HepG2 (cell line): Measurements from ENCODE around the gene MYBL2. TPM values are rescaled to one million over a fixed set of nuclear protein-coding genes. Genes with fewer than 3 reads are reported as not detected.

Source experiments
- ATAC-seq: fragments of 200-7000 bp; cut with Tn5 transposase; 3 replicates; pipeline ENCODE4 v1.9.1; 2020; ENCODE audit warnings: mild to moderate bottlenecking, moderate library complexity
- BruUV-seq: library from RNA; stranded (reverse); fragments of 400-500 nt; replicated peaks from 2 replicates; lab custom pipeline; 2021; lab: Mats Ljungman, UMichigan
- CTCF ChIA-PET: fragments of 300-600 bp; formaldehyde crosslinking; extraction: SDS; loops from one replicate; lab custom pipeline; 2021; ENCODE audit warnings: low total read pairs, inconsistent platforms, low intra/inter-chr PET ratio; lab: Yijun Ruan, JAX
- POLR2A ChIA-PET: fragments of 350-600 bp; sonication (Branson Sonifier 250); formaldehyde crosslinking; loops from one replicate; lab custom pipeline; 2020; ENCODE audit warnings: antibody characterized with exemption, inconsistent platforms; lab: Yijun Ruan, JAX
- DNase-seq: peaks from one replicate; pipeline ENCODE4 v3.0.0-alpha.2; 2015; ENCODE audit warnings: low spot score
- FAIRE-seq: peaks from 3 replicates; lab custom pipeline; 2011; peaks lifted over from hg19 to GRCh38; lab: Jason Lieb, UNC
- H2AFZ ChIP-seq: one replicate; pipeline ENCODE4 v1.6.1; 2011; ENCODE audit warnings: low read length, inconsistent platforms
- H3K27ac ChIP-seq: fragments of 300-600 bp; 3 replicates; pipeline ENCODE4 v1.8.0; 2011; ENCODE audit warnings: mixed run types, mild to moderate bottlenecking, mixed read lengths, low read length, inconsistent platforms; ENCODE audit not compliant: insufficient read depth; ENCODE audit errors: extremely low read length
- H3K27me3 ChIP-seq, 2 experiments: fragments of 200-600 bp in 1 of 2; 2 replicates in 1 of 2; 3 replicates in 1 of 2; pipeline versions ENCODE4 v1.6.0 to v1.8.0; 2011; ENCODE audit warnings: low read length in 2 of 2, mild to moderate bottlenecking in 2 of 2, moderate library complexity in 2 of 2, inconsistent platforms in 1 of 2; ENCODE audit not compliant: insufficient read depth in 2 of 2, control insufficient read depth in 1 of 2
- H3K36me3 ChIP-seq, 2 experiments: fragments of 200-600 bp in 1 of 2; replicated peaks in 1 of 2; 2 replicates in 1 of 2; 3 replicates in 1 of 2; pipeline versions ENCODE4 v1.5.1 to v1.8.0; 2011; ENCODE audit warnings: low read length in 2 of 2, inconsistent platforms in 1 of 2; ENCODE audit not compliant: insufficient read depth in 2 of 2, control insufficient read depth in 1 of 2
- H3K4me1 ChIP-seq: 2 replicates; pipeline ENCODE4 v1.5.1; 2012; ENCODE audit warnings: low read length, inconsistent platforms; ENCODE audit not compliant: insufficient read depth
- H3K4me2 ChIP-seq: 2 replicates; pipeline ENCODE4 v1.6.0; 2011; ENCODE audit warnings: low read depth, low read length, inconsistent platforms
- H3K4me3 ChIP-seq, 3 experiments: fragments of 200-600 bp in 1 of 3; sonication (generic), shearing (Covaris generic) in 1 of 3; replicated peaks in 1 of 3; 2 replicates each; pipeline ENCODE4 v1.5.1; 2011 to 2016; ENCODE audit warnings: low read length in 3 of 3, inconsistent platforms in 2 of 3, low read depth in 2 of 3, mild to moderate bottlenecking in 2 of 3, control low read depth in 1 of 3, mixed read lengths in 1 of 3; ENCODE audit not compliant: insufficient read depth in 1 of 3
- H3K79me2 ChIP-seq: one replicate; pipeline ENCODE4 v1.6.1; 2011; ENCODE audit warnings: low read length, inconsistent platforms; ENCODE audit not compliant: insufficient read depth
- H3K9ac ChIP-seq: 2 replicates; pipeline ENCODE4 v1.6.0; 2011; ENCODE audit warnings: mild to moderate bottlenecking, low read depth, low read length, inconsistent platforms; ENCODE audit not compliant: insufficient read depth
- H3K9me3 ChIP-seq: 2 replicates; pipeline ENCODE4 v1.5.1; 2012; ENCODE audit warnings: mild to moderate bottlenecking, low read length
- H4K20me1 ChIP-seq: 2 replicates; pipeline ENCODE4 v1.6.0; 2011; ENCODE audit warnings: inconsistent platforms, mild to moderate bottlenecking, low read length, moderate library complexity; ENCODE audit not compliant: insufficient read depth
- ETS1 ChIP-seq: sonication (generic); formaldehyde crosslinking; IDR thresholded peaks from 2 replicates; pipeline ENCODE4 v1.4.0; 2020; ENCODE audit warnings: missing genetic modification reagents
- HMG20A ChIP-seq: IDR thresholded peaks from 2 replicates; pipeline ENCODE4 v1.6.1; 2016; ENCODE audit warnings: borderline replicate concordance
- PRMT3 ChIP-seq: sonication (generic); formaldehyde crosslinking; IDR thresholded peaks from 2 replicates; pipeline ENCODE4 v1.8.1; 2022; ENCODE audit warnings: low read depth, mild to moderate bottlenecking, moderate library complexity, missing genetic modification reagents, borderline replicate concordance
- SAP130 ChIP-seq: IDR thresholded peaks from 2 replicates; pipeline ENCODE4 v1.6.1; 2016; ENCODE audit warnings: low read depth
- SIN3A ChIP-seq: IDR thresholded peaks from 2 replicates; pipeline ENCODE4 v1.6.1; 2011; ENCODE audit warnings: low read depth, mild to moderate bottlenecking, control low read depth, low read length, borderline replicate concordance
- SP5 ChIP-seq: IDR thresholded peaks from 2 replicates; pipeline ENCODE4 v1.6.1; 2016; ENCODE audit warnings: low read depth, borderline replicate concordance
- ZBTB40 ChIP-seq, 2 experiments: fragments of 450-650 bp in 1 of 2; sonication (generic) in 1 of 2; formaldehyde crosslinking in 1 of 2; IDR thresholded peaks; 2 replicates each; pipeline versions ENCODE4 v1.6.1 to v1.8.0; 2016 to 2022; ENCODE audit warnings: antibody characterized with exemption in 1 of 2, mild to moderate bottlenecking in 1 of 2, missing genetic modification reagents in 1 of 2
- ZNF790 ChIP-seq: sonication (generic); formaldehyde crosslinking; IDR thresholded peaks from 2 replicates; pipeline ENCODE4 v1.8.0; 2022; ENCODE audit warnings: missing genetic modification reagents, mild to moderate bottlenecking, borderline replicate concordance
- ZNF878 ChIP-seq: sonication (generic); formaldehyde crosslinking; IDR thresholded peaks from 2 replicates; pipeline ENCODE4 v1.8.1; 2023; ENCODE audit warnings: mild to moderate bottlenecking, missing genetic modification reagents, moderate library complexity
- WGBS: methylation state at CpG from one replicate; pipeline ENCODE4 v1.1.6; 2017; ENCODE audit warnings: low lambda C conversion rate; 5-methylcytosine and 5-hydroxymethylcytosine counted together
- in situ Hi-C: cut with HindIII; loops from 2 replicates; pipeline ENCODE4 v1.10.0; 2017; ENCODE audit warnings: low pct_unique_long_range_greater_than_20kb; ENCODE audit not compliant: extremely low pct_ligation_motif_present
- intact Hi-C: fragments of 100-400 bp; cut with micrococcal nuclease; formaldehyde crosslinking; loops from one replicate; pipeline ENCODE4 v1.10.0; 2022; ENCODE audit not compliant: unreplicated experiment
- polyA plus RNA-seq, 8 experiments: library from polyadenylated mRNA; depleted of rRNA in 3 of 8; stranded (reverse) in 7 of 8; unstranded in 1 of 8; fragments of >200 nt; fragmentation: Illumina TruSeq in 4 of 8; extraction: Trizol in 4 of 8; gene quantifications; 2 replicates each; pipeline versions ENCODE4 v1.2.1 to v1.2.3, GENCODE V29; 2011 to 2016; ENCODE audit warnings: low read depth in 4 of 8, missing spikeins in 1 of 8, mixed read lengths in 1 of 8; ENCODE audit not compliant: insufficient read depth in 1 of 8
- total RNA-seq, 5 experiments: library from RNA; depleted of rRNA; stranded (reverse); fragments of >200 nt; fragmentation: Illumina TruSeq; extraction: Trizol; gene quantifications; 2 replicates each; pipeline ENCODE4 v1.2.3, GENCODE V29; 2016; ENCODE audit warnings: low read depth in 1 of 5

Gene MYBL2
- total and polyA plus RNA-seq, 2 of the 13 experiments (the other 11 are each of a cell fraction or from before 2014, with no cell fraction given): 11.9 to 66.2 TPM

- no peak for TF ChIP-seq ZNF878
- TF ChIP-seq, all 625 proteins: peak for 0
Observed at GRCh38 chr20:43726811-43727338, 60.0 kb downstream of the MYBL2 start, which contains the start of gene GTSF1L (continued).

- Histone ChIP-seq H3K36me3 (no peaks in the 10 kb centered on the region), H3K4me2 (no peak overlapping the region), H3K79me2 (no peaks in the 10 kb centered on the region), H3K27ac (no peak overlapping the region), H3K9ac (no peak overlapping the region), H3K4me3 (no peak overlapping the region), H4K20me1 (no peaks in the 10 kb centered on the region), H3K27me3 (peaks cover 0 to 27% of the 10 kb centered on the region in 2 experiments; a peak in 2 of 5 replicates), H2AFZ (no peak overlapping the region), H3K4me1 (peaks cover 46% of the 10 kb centered on the region), H3K9me3 (no peaks in the 10 kb centered on the region)
- CTCF ChIA-PET: no interaction called here
- in situ Hi-C loops (no loop called here), intact Hi-C loops (loop anchor here (10.0 kb wide), 1 partner anchor 477 kb away; no protein-coding TSS in a partner anchor)
- BruUV-seq: no TSS peak
- DNase-seq (peak; percentile 52), FAIRE-seq (peak; percentile 46), ATAC-seq (no peak)
- WGBS: 16% methylated on average over 1 of the region's 1 CpG
- POLR2A ChIA-PET: interaction anchor here (1.3 to 1.5 kb wide), 2 partner anchors 11 to 271 kb away, joined by 3 to 4 read pairs; partner anchors contain the start of gene SRSF6
- TF ChIP-seq SIN3A (no peak), HMG20A (peak; percentile 28; the same call in 1 of the 2 replicates), ETS1 (no peak), SP5 (CRISPR knock-in tag) (peak; percentile 58; the same call in 1 of the 2 replicates), SAP130 (CRISPR knock-in tag) (peak; percentile 17; the same call in 1 of the 2 replicates), PRMT3 (CRISPR knock-in tag) (no peak), ZBTB40 (IDR thresholded peaks at IDR 0.05) (peak; percentile 93), ZBTB40 (CRISPR knock-in tag; IDR thresholded peaks at IDR 0.05) (peak; percentile 98), ZNF790 (CRISPR knock-in tag) (no peak)
Observed at GRCh38 chr20:43727980-43728590, 61.2 kb downstream of the MYBL2 start.
